Spleen (tissue), 11 donors: ENCODE measurements around the gene CREBRF. TPM values are rescaled to one million over a fixed set of nuclear protein-coding genes. Genes with fewer than 3 reads are reported as not detected.
"Not testable (repeated sequence)": the region's sequence is repeated elsewhere in the genome, so short reads cannot be mapped to it uniquely, and the experiment has no call there.

Experiments
- DNase-seq: peaks from one replicate; pipeline ENCODE4 v3.0.0-alpha.2; 2020
- H3K27ac ChIP-seq, 8 donors: fragments of 200-600 bp; sonication (generic) in 7 of 8; 1 replicate in 4 of 8; 2 replicates in 4 of 8; pipeline versions ENCODE4 v1.5.0 to v1.8.0; 2016 to 2021; ENCODE audit warnings: inconsistent platforms in 4 of 8, mild to moderate bottlenecking in 4 of 8, moderate library complexity in 1 of 8
- H3K27me3 ChIP-seq, 7 donors: fragments of 200-600 bp; sonication (generic) in 6 of 7; replicated peaks in 1 of 7; 1 replicate in 4 of 7; 2 replicates in 3 of 7; pipeline versions ENCODE4 v1.5.0 to v1.8.0; 2016 to 2021; ENCODE audit warnings: inconsistent platforms in 3 of 7, mild to moderate bottlenecking in 1 of 7
- H3K36me3 ChIP-seq, 6 donors: fragments of 200-600 bp; sonication (generic) in 5 of 6; 1 replicate in 4 of 6; 2 replicates in 2 of 6; pipeline versions ENCODE4 v1.5.0 to v1.8.0; 2016 to 2021; ENCODE audit warnings: inconsistent platforms in 2 of 6
- H3K4me1 ChIP-seq, 6 donors: fragments of 200-600 bp; sonication (generic) in 5 of 6; 1 replicate in 3 of 6; 2 replicates in 3 of 6; pipeline versions ENCODE4 v1.5.0 to v1.8.0; 2016 to 2021; ENCODE audit warnings: inconsistent platforms in 3 of 6
- H3K4me3 ChIP-seq, 8 donors: fragments of 200-600 bp; sonication (generic) in 7 of 8; 1 replicate in 4 of 8; 2 replicates in 4 of 8; pipeline versions ENCODE4 v1.5.0 to v1.8.0; 2016 to 2021; ENCODE audit warnings: inconsistent platforms in 4 of 8, mild to moderate bottlenecking in 4 of 8, moderate library complexity in 2 of 8
- H3K9me3 ChIP-seq, 8 donors: fragments of 200-600 bp; sonication (generic) in 7 of 8; 1 replicate in 4 of 8; 2 replicates in 4 of 8; pipeline versions ENCODE4 v1.5.0 to v1.8.0; 2016 to 2021; ENCODE audit warnings: inconsistent platforms in 4 of 8
- POLR2A ChIP-seq, 3 donors: fragments of 450-650 bp; IDR thresholded peaks; one replicate each; pipeline ENCODE4 v1.5.1; 2017; ENCODE audit warnings: antibody characterized with exemption in 3 of 3, mild to moderate bottlenecking in 1 of 3
- POLR2AphosphoS5 ChIP-seq, 3 donors: sonication (generic); formaldehyde crosslinking; IDR thresholded peaks; one replicate each; pipeline ENCODE4 v1.5.1; 2017; ENCODE audit warnings: antibody characterized with exemption in 3 of 3
- WGBS, 5 donors: extraction: QIAGEN DNeasy Blood & Tissue Kit in 3 of 5; methylation state at CpG; one replicate each; pipeline versions ENCODE4 v1.1.5 to v1.1.7; 2013 to 2018; 5-methylcytosine and 5-hydroxymethylcytosine counted together
- intact Hi-C: fragments of 100-400 bp; cut with DNase I; formaldehyde crosslinking; loops from one replicate; pipeline ENCODE4 v1.15.0; 2023; ENCODE audit warnings: low total_unique reads
- polyA plus RNA-seq, 3 donors: library from polyadenylated mRNA; stranded (reverse); fragments of 200-250 nt; gene quantifications; one replicate each; pipeline ENCODE4 v1.2.1, GENCODE V29; 2013
- total RNA-seq, 7 donors: library from RNA; depleted of rRNA in 3 of 7; stranded (reverse); fragments of >200 nt in 3 of 7; fragmentation: NEBNext Ultra II Directional in 4 of 7; extraction: Animal tissue kit (Norgen Biotek cat#: 25700) in 4 of 7; gene quantifications; one replicate each; pipeline versions ENCODE4 v1.1.0 to v1.2.1, GENCODE V29; 2016 to 2021
- TF ChIP-seq, protein P1 (sequence below), 11 experiments: fragments of 200-600 bp in 7 of 11; fragments of 450-650 bp in 4 of 11; sonication (generic) in 4 of 11; IDR thresholded peaks in 8 of 11; conservative IDR thresholded peaks in 3 of 11; 1 replicate in 7 of 11; 2 replicates in 4 of 11; pipeline versions ENCODE4 v1.4.0 to v1.8.0; 2016 to 2021; ENCODE audit warnings: antibody characterized with exemption in 11 of 11, inconsistent platforms in 4 of 11, mild to moderate bottlenecking in 1 of 11
- donor health status: healthy with polysubstance abuse.
- donor health status: DM: no; HTN: no; CAD: no; lungs with moderate emphysema.
- donor health status: DM: no; HTN: no; CAD: no.
- donor health status: Bipolar disorder and iron deficiency.
- donor health status: healthy.
- donor health status: DM: no; HTN: no; CAD: no.
- donor health status: DM: yes; HTN: yes; CAD: no.

Gene CREBRF
- total and polyA plus RNA-seq, 10 donors = 7.2 to 85.9 (median 56.2) TPM

DNA sequence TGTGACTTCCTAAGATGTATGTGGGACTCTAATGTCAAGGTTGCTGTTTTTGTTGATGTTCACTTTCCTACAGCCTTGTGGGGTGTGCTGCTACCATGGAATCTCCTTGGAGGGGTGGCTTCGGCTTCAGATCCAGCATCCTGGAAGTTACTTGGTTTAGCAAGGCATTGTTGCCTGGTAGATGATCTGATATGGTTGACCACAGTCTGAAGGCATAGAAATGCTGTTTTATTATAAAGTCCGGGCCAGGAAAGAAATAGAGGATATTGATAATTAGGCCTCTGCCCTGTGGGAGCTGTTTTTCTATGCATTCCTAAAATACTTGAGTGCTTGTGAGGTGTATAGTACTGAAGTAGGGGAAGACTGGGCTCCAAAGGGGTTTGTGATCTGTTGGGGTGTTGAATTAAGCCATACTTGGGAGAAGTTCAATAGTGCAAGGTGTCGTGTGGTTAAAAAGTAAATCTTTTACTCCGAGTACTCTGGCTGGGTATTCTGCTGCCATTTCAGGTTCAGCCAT is 27.3 kb upstream of the CREBRF start:
- H3K36me3 ChIP-seq = peaks cover 0 to 39% (median under 1%) of the 10 kb centered on the region in 6 donors
- WGBS, 5 donors = 68 to 76% (median 71%) methylated on average over 4 of the region's 4 CpGs
- H3K27me3 ChIP-seq = no peaks in the 10 kb centered on the region
- DNase-seq = no peak
- TF ChIP-seq POLR2A (IDR thresholded peaks at IDR 0.05) (no peak), POLR2AphosphoS5 (IDR thresholded peaks at IDR 0.05) (no peak)
- TF ChIP-seq, protein P1, sequence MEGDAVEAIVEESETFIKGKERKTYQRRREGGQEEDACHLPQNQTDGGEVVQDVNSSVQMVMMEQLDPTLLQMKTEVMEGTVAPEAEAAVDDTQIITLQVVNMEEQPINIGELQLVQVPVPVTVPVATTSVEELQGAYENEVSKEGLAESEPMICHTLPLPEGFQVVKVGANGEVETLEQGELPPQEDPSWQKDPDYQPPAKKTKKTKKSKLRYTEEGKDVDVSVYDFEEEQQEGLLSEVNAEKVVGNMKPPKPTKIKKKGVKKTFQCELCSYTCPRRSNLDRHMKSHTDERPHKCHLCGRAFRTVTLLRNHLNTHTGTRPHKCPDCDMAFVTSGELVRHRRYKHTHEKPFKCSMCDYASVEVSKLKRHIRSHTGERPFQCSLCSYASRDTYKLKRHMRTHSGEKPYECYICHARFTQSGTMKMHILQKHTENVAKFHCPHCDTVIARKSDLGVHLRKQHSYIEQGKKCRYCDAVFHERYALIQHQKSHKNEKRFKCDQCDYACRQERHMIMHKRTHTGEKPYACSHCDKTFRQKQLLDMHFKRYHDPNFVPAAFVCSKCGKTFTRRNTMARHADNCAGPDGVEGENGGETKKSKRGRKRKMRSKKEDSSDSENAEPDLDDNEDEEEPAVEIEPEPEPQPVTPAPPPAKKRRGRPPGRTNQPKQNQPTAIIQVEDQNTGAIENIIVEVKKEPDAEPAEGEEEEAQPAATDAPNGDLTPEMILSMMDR (IDR thresholded peaks at IDR 0.05 in 8 of 11, conservative IDR thresholded peaks at IDR 0.05 in 3 of 11) = no peak
- intact Hi-C loops = no loop called here
- no peaks in the 10 kb centered on the region for H3K9me3 ChIP-seq
- peaks cover 23 to 80% (median 45%) of the 10 kb centered on the region in 6 donors for H3K4me1 ChIP-seq
- H3K4me3 ChIP-seq = peak overlapping the region in 1 of 8 donors; percentile 13
- peak overlapping the region in 7 of 8 donors; percentile 55 to 85 (median 75) for H3K27ac ChIP-seq

- H3K27me3 ChIP-seq = no peaks in the 10 kb centered on the region
- peak overlapping the region; percentile 38 to 85 (median 74) for H3K27ac ChIP-seq
- H3K4me3 ChIP-seq = peak overlapping the region in 1 of 8 donors; percentile 13
- peaks cover 29 to 86% (median 48%) of the 10 kb centered on the region in 6 donors for H3K4me1 ChIP-seq
- H3K9me3 ChIP-seq = no peaks in the 10 kb centered on the region
- intact Hi-C loops = no loop called here
- H3K36me3 ChIP-seq = peaks cover 0 to 41% (median 0%) of the 10 kb centered on the region in 6 donors
- TF ChIP-seq POLR2A (IDR thresholded peaks at IDR 0.05) (no peak), POLR2AphosphoS5 (IDR thresholded peaks at IDR 0.05) (no peak)
- TF ChIP-seq, protein P1 (IDR thresholded peaks at IDR 0.05 in 8 of 11, conservative IDR thresholded peaks at IDR 0.05 in 3 of 11) = no peak
- WGBS, 5 donors = 18 to 31% (median 23%) methylated on average over 5 of the region's 5 CpGs
- DNase-seq = no peak
These were observed 26.6 kb upstream of the CREBRF start for GRCh38 chr5:173029499-173029921.

DNA sequence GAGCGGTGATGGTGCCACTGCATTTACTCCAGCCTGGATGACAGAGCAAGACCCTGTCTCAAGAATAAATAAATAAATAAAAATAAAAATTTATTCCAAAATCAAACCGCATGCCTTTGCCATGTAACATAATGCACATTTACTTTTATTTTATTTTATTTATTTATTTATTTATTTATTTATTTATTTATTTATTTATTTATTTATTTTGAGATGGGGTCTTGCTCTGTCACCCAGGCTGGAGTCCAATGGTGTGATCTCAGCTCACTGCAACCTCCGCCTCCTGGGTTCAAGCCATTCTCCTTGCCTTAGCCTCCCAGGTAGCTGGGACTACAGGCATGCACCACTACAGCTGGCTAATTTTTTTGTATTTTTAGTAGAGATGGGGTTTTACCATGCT is 24.1 kb upstream of the CREBRF start:
- H3K27me3 ChIP-seq, DNase-seq, H3K9me3 ChIP-seq, intact Hi-C loops, H3K4me3 ChIP-seq: not testable (repeated sequence)
- peak overlapping the region in 1 of 8 donors; percentile 13 for H3K27ac ChIP-seq
- whole genome bisulfite sequencing, 5 donors = 93 to 100% (median 98%) methylated on average over 3 of the region's 3 CpGs
- H3K36me3 ChIP-seq = peaks cover 0 to 27% (median 0%) of the 10 kb centered on the region in 6 donors
- H3K4me1 ChIP-seq = peaks cover 50 to 93% (median 71%) of the 10 kb centered on the region in 6 donors

GRCh38 chr5:173032730-173033129 is 23.4 kb upstream of the CREBRF start:
- H3K36me3 ChIP-seq = peaks cover 0 to 23% (median 0%) of the 10 kb centered on the region in 6 donors
- 95 to 99% (median 97%) methylated on average over 3 of the region's 3 CpGs for WGBS, 5 donors
- no peak overlapping the region for H3K4me3 ChIP-seq
- peaks cover 51 to 93% (median 71%) of the 10 kb centered on the region in 6 donors for H3K4me1 ChIP-seq
- TF ChIP-seq POLR2AphosphoS5 (IDR thresholded peaks at IDR 0.05) (no peak), POLR2A (IDR thresholded peaks at IDR 0.05) (no peak)
- TF ChIP-seq, protein P1 (IDR thresholded peaks at IDR 0.05 in 8 of 11, conservative IDR thresholded peaks at IDR 0.05 in 3 of 11) = no peak
- H3K27ac ChIP-seq = peak overlapping the region in 3 of 8 donors; percentile 86 to 89 (median 88)
- intact Hi-C loops = no loop called here
- H3K9me3 ChIP-seq = no peaks in the 10 kb centered on the region
- DNase-seq = no peak
- no peaks in the 10 kb centered on the region for H3K27me3 ChIP-seq
